GM12891 (cell line): ENCODE results near the gene GSDME.

Source experiments
- DNase-seq: peaks from one replicate; pipeline ENCODE4 v3.0.0; 2011; ENCODE audit warnings: low spot score; ENCODE audit not compliant: insufficient read length
- FAIRE-seq: peaks from 2 replicates; lab custom pipeline; 2011; peaks lifted over from hg19 to GRCh38; lab: Jason Lieb, UNC
- PAX5 ChIP-seq: IDR thresholded peaks from 2 replicates; pipeline ENCODE4 v1.6.1; 2011; ENCODE audit warnings: low read length, moderate library complexity, mild to moderate bottlenecking; ENCODE audit not compliant: insufficient read depth, severe bottlenecking
- POLR2A ChIP-seq: IDR thresholded peaks from 2 replicates; pipeline ENCODE4 v1.6.1; 2011; ENCODE audit warnings: low read depth, low read length, control low read depth
- POLR2AphosphoS5 ChIP-seq: IDR thresholded peaks from 2 replicates; pipeline ENCODE4 v1.6.1; 2011; ENCODE audit warnings: low read depth, low read length, control low read depth
- POU2F2 ChIP-seq: IDR thresholded peaks from 2 replicates; pipeline ENCODE4 v1.6.1; 2011; ENCODE audit warnings: low read depth, mild to moderate bottlenecking, control low read depth, low read length, moderate library complexity
- SPI1 ChIP-seq: IDR thresholded peaks from 2 replicates; pipeline ENCODE4 v1.6.1; 2011; ENCODE audit warnings: low read depth, low read length, control low read depth
- TAF1 ChIP-seq: IDR thresholded peaks from 2 replicates; pipeline ENCODE4 v1.6.1; 2011; ENCODE audit warnings: low read depth, low read length, control low read depth

Gene GSDME

GRCh38 chr7:24697416-24697815, 59.8 kb downstream of the GSDME start:
- TF ChIP-seq POLR2AphosphoS5 (0 out of 2 replicates have a peak, but pooled peaks have one; percentile 35), SPI1 (no peak)
- no peak for DNase-seq
- no peak for FAIRE-seq

- DNase-seq, result no peak
- FAIRE-seq, result no peak
- no peak for TF ChIP-seq POU2F2
- TF ChIP-seq POLR2AphosphoS5, result no peak
- no peak for TF ChIP-seq PAX5
- no peak for TF ChIP-seq TAF1
- TF ChIP-seq SPI1, result no peak
- no peak for TF ChIP-seq POLR2A
Observed at GRCh38 chr7:24692592-24692991, 64.7 kb downstream of the GSDME start.

- peak; percentile 35 for FAIRE-seq
- no peak for DNase-seq
- TF ChIP-seq POLR2A (no peak), SPI1 (no peak), POLR2AphosphoS5 (no peak), POU2F2 (no peak), PAX5 (no peak), TAF1 (no peak)
Observed at GRCh38 chr7:24690251-24690650, 67.0 kb downstream of the GSDME start.

DNA sequence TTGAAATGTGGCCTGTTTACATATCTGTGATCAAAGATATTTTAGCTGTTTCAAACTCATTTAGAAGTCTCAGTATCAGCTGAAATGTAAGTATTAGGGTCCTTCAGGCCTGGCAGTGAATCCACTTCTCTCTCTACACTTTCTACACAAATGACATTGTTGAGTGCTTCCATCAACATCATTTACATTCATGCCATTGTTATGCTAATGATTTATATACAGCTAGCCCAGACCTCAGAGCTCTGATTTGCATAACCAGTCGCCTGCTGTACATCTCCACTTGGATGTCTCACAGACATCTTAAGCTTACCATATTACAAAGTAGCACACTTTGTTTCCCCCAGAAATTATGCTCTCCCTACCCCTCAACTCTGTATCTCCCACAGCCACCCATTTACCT, 71.6 kb downstream of the GSDME start:
- FAIRE-seq, result peak; percentile 35
- TF ChIP-seq POLR2A (no peak), PAX5 (no peak), SPI1 (no peak), POU2F2 (no peak), TAF1 (no peak), POLR2AphosphoS5 (no peak)

DNA sequence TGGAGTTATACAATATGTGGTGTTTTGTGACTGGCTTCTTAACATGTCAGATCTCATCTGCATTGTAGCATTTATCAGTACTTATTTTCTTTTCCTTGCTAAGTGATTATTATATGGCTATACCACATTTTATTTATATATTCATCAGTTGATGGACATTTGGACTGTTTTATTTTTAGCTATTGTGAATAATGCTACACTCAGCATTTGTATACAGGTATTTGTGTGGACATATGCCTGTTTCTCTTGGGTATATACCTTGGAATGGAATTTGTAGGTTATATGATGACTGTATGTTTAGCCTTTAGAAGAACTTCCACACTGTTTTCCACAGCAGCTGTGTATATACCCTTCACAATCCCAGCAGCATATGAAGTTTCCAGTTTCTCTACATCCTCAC, 86.5 kb downstream of the GSDME start:
- no peak for TF ChIP-seq SPI1
- TF ChIP-seq POU2F2, result no peak
- no peak for TF ChIP-seq PAX5
- TF ChIP-seq TAF1, result no peak
- TF ChIP-seq POLR2A, result no peak
- no peak for TF ChIP-seq POLR2AphosphoS5
- DNase-seq (no peak), FAIRE-seq (no peak)

More for the DNA sequence above, 71.6 kb downstream of the GSDME start:
- DNase-seq, result no peak

GRCh38 chr7:24669971-24670591, 87.2 kb downstream of the GSDME start:
- no peak for TF ChIP-seq POU2F2
- TF ChIP-seq POLR2AphosphoS5, result no peak
- TF ChIP-seq POLR2A, result no peak
- TF ChIP-seq PAX5, result no peak
- no peak for TF ChIP-seq SPI1
- TF ChIP-seq TAF1, result no peak
- FAIRE-seq (no peak), DNase-seq (no peak)

DNA sequence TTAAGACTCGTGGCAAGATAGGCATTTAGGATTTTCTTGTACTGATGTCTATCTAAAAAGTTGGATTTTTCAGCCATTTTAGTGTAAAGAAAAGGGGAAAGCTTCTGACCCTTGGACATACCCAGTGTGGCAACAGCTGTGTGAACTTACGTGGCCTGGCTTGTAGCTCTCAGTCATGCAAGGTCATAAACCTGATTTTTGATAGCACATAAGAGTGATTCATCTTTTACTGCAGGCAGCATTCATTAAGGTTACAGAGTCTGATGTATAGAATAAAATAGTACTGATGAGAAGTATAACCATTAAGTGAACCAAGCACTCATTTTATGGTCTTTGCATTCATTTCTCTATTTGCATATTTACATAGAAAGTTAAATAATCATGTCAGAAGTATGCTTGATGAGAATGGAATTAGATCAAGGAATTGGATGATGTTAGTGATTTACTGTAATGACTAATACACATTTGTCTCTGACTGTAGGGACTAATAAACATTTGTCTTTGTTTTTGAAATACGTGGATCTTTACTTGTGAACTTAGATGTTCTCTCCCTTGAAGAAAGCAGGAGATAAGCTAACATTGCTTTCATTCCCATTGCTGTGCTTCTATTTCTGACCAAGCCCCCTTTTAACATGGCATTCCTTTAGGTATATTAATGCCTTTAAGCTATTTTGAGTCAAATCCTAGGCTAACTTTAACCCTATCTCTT, 88.2 kb downstream of the GSDME start:
- no peak for FAIRE-seq
- TF ChIP-seq POLR2AphosphoS5 (no peak), POU2F2 (no peak), TAF1 (no peak), PAX5 (no peak), POLR2A (no peak), SPI1 (no peak)
- no peak for DNase-seq

DNA sequence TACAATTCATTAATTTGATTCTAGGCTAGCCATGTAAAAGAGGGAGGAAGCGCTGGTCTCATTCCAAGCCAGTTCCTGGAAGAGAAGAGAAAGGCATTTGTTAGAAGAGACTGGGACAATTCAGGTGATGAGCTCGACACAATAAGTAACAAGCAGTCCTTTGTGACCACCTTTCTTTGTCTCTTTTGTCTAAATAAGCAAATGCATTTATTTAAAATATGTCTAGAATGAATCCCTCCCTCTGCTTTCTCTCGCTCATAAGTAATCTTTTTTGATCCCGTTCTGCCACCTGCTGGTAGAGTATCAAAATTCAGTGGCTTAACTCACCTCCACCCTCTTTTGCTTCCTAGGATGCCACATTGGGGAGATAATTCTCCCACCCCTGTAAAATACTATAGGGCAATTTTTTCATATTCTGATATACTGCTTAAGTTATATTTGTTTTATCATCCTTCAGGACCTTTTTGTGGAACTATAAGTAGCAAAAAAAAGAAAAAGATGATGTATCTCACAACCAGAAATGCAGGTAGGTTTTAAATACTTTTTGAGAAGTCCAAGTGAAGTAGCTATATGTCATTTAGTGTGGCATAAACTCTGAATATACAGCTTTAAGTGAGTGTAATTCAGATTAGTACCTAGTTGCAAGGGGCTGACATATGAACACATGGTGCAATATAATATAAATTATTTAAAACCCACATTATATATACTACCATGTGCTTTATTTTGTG, 91.5 kb downstream of the GSDME start:
- no peak for TF ChIP-seq TAF1
- TF ChIP-seq SPI1, result no peak
- no peak for TF ChIP-seq POU2F2
- no peak for TF ChIP-seq POLR2AphosphoS5
- no peak for TF ChIP-seq PAX5
- TF ChIP-seq POLR2A, result no peak
- FAIRE-seq, result peak; percentile 9

GRCh38 chr7:24660546-24660945, 96.7 kb downstream of the GSDME start:
- TF ChIP-seq POLR2A (no peak), POLR2AphosphoS5 (no peak), TAF1 (no peak), POU2F2 (no peak), SPI1 (no peak), PAX5 (no peak)
- peak; percentile 48 for FAIRE-seq
- DNase-seq, result no peak

More for the DNA sequence above, 91.5 kb downstream of the GSDME start:
- no peak for DNase-seq
